Thyroid gland (tissue), 4 donors: ENCODE data around the gene DCAF8L1. TPM values are rescaled to one million over a fixed set of nuclear protein-coding genes. Genes with fewer than 3 reads are reported as not detected.
"Not testable (repeated sequence)": the region's sequence is repeated elsewhere in the genome, so short reads cannot be mapped to it uniquely, and the experiment has no call there.

Source experiments
- DNase-seq, 2 donors: peaks; one replicate each; pipeline ENCODE4 v3.0.0-alpha.2; 2019
- H3K27ac ChIP-seq, 3 donors: fragments of 200-600 bp; sonication (generic); 1 replicate in 2 of 3; 2 replicates in 1 of 3; pipeline ENCODE4 v1.5.1; 2016 to 2019; ENCODE audit warnings: mild to moderate bottlenecking in 1 of 3, moderate library complexity in 1 of 3
- H3K27me3 ChIP-seq: fragments of 200-600 bp; sonication (generic); one replicate; pipeline ENCODE4 v1.5.1; 2019
- H3K36me3 ChIP-seq, 2 donors: fragments of 200-600 bp; sonication (generic); one replicate each; pipeline ENCODE4 v1.5.1; 2016 to 2019
- H3K4me1 ChIP-seq, 2 donors: fragments of 200-600 bp; sonication (generic); one replicate each; pipeline ENCODE4 v1.5.1; 2017 to 2019
- H3K4me3 ChIP-seq, 3 donors: fragments of 200-600 bp; sonication (generic); replicated peaks in 1 of 3; 1 replicate in 2 of 3; 2 replicates in 1 of 3; pipeline ENCODE4 v1.5.1; 2016; ENCODE audit warnings: mild to moderate bottlenecking in 1 of 3
- H3K9me3 ChIP-seq: fragments of 200-600 bp; sonication (generic); one replicate; pipeline ENCODE4 v1.5.1; 2017
- CTCF ChIP-seq, 6 experiments: fragments of 200-600 bp in 3 of 6; fragments of 450-650 bp in 3 of 6; sonication (generic) in 3 of 6; IDR thresholded peaks; one replicate each; pipeline ENCODE4 v1.5.1; 2016 to 2019; ENCODE audit warnings: antibody characterized with exemption in 6 of 6, mild to moderate bottlenecking in 2 of 6, inconsistent platforms in 1 of 6, moderate library complexity in 1 of 6
- POLR2A ChIP-seq, 2 donors: fragments of 450-650 bp; IDR thresholded peaks; one replicate each; pipeline ENCODE4 v1.6.1; 2017; ENCODE audit warnings: antibody characterized with exemption in 2 of 2, mild to moderate bottlenecking in 2 of 2, moderate library complexity in 1 of 2
- WGBS, 2 donors: methylation state at CpG; one replicate each; pipeline ENCODE4 v1.1.5; 2017; 5-methylcytosine and 5-hydroxymethylcytosine counted together
- intact Hi-C: fragments of 100-400 bp; cut with DNase I; formaldehyde crosslinking; loops from one replicate; pipeline ENCODE4 v1.15.1; 2023
- total RNA-seq, 4 donors: library from RNA; depleted of rRNA; stranded (reverse); fragments of >200 nt; gene quantifications; one replicate each; pipeline ENCODE4 v1.2.3, GENCODE V29; 2016

DCAF8L1 gene
- total RNA-seq, 4 donors from 2014 or later: not detected

GRCh38 chrX:27998666-27999065, 17.4 kb upstream of the DCAF8L1 start:
- intact Hi-C loops: no loop called here
- 90 to 98% methylated on average over 1 of the region's 1 CpG for WGBS, 2 donors
- no peaks in the 10 kb centered on the region for H3K36me3 ChIP-seq
- no peaks in the 10 kb centered on the region for H3K27me3 ChIP-seq
- H3K9me3 ChIP-seq: no peaks in the 10 kb centered on the region
- no peak for DNase-seq
- H3K4me3 ChIP-seq: no peak overlapping the region
- TF ChIP-seq CTCF (IDR thresholded peaks at IDR 0.05) (no peak), POLR2A (IDR thresholded peaks at IDR 0.05) (no peak)
- H3K27ac ChIP-seq: no peak overlapping the region
- no peaks in the 10 kb centered on the region for H3K4me1 ChIP-seq

- H3K27me3 ChIP-seq: no peaks in the 10 kb centered on the region
- no peak overlapping the region for H3K27ac ChIP-seq
- TF ChIP-seq POLR2A (IDR thresholded peaks at IDR 0.05) (no peak), CTCF (IDR thresholded peaks at IDR 0.05) (no peak)
- DNase-seq: no peak
- no peaks in the 10 kb centered on the region for H3K4me1 ChIP-seq
- H3K36me3 ChIP-seq: no peaks in the 10 kb centered on the region
- no peaks in the 10 kb centered on the region for H3K9me3 ChIP-seq
- 86 to 88% methylated on average over 2 of the region's 2 CpGs for WGBS, 2 donors
- H3K4me3 ChIP-seq: no peak overlapping the region
- intact Hi-C loops: no loop called here
These were observed 16.4 kb upstream of the DCAF8L1 start for GRCh38 chrX:27997622-27998021.

- intact Hi-C loops: no loop called here
- H3K4me1 ChIP-seq: no peaks in the 10 kb centered on the region
- no peak overlapping the region for H3K27ac ChIP-seq
- no peak overlapping the region for H3K4me3 ChIP-seq
- H3K36me3 ChIP-seq: no peaks in the 10 kb centered on the region
- no peak for TF ChIP-seq CTCF (IDR thresholded peaks at IDR 0.05)
- no peak for TF ChIP-seq POLR2A (IDR thresholded peaks at IDR 0.05)
- H3K27me3 ChIP-seq: no peaks in the 10 kb centered on the region
- no peak for DNase-seq
- WGBS, 2 donors: 48 to 50% methylated on average over 3 of the region's 3 CpGs
- no peaks in the 10 kb centered on the region for H3K9me3 ChIP-seq
These were observed 14.9 kb upstream of the DCAF8L1 start for GRCh38 chrX:27996132-27996531.

- DNase-seq: no peak
- Histone ChIP-seq H3K4me1 (no peaks in the 10 kb centered on the region), H3K4me3 (no peak overlapping the region), H3K27ac (no peak overlapping the region), H3K27me3 (no peaks in the 10 kb centered on the region), H3K36me3 (no peaks in the 10 kb centered on the region), H3K9me3 (no peaks in the 10 kb centered on the region)
- 90 to 93% methylated on average over 3 of the region's 3 CpGs for WGBS, 2 donors
- intact Hi-C loops: no loop called here
- TF ChIP-seq CTCF (IDR thresholded peaks at IDR 0.05): no peak
- no peak for TF ChIP-seq POLR2A (IDR thresholded peaks at IDR 0.05)
These were observed 14.4 kb upstream of the DCAF8L1 start for GRCh38 chrX:27995611-27996010.

GRCh38 chrX:27987862-27988646, 6.8 kb upstream of the DCAF8L1 start:
- no peak overlapping the region for H3K27ac ChIP-seq
- TF ChIP-seq POLR2A (IDR thresholded peaks at IDR 0.05) (no peak), CTCF (IDR thresholded peaks at IDR 0.05) (no peak)
- no peaks in the 10 kb centered on the region for H3K9me3 ChIP-seq
- H3K4me3 ChIP-seq: no peak overlapping the region
- no peaks in the 10 kb centered on the region for H3K36me3 ChIP-seq
- intact Hi-C loops: no loop called here
- H3K4me1 ChIP-seq: no peaks in the 10 kb centered on the region
- no peaks in the 10 kb centered on the region for H3K27me3 ChIP-seq
- no peak for DNase-seq
- WGBS, 2 donors: 39 to 79% methylated on average over 1 to 2 of the region's 2 CpGs

GRCh38 chrX:27976934-27977333, 4.3 kb downstream of the DCAF8L1 start:
- intact Hi-C loops, H3K27ac ChIP-seq, H3K36me3 ChIP-seq, H3K4me3 ChIP-seq, DNase-seq, H3K4me1 ChIP-seq, H3K27me3 ChIP-seq, H3K9me3 ChIP-seq: not testable (repeated sequence)
- WGBS, 2 donors: 94 to 99% methylated on average over 4 of the region's 4 CpGs
